ENCODE results near the gene CDK2AP2.
A peak's percentile ranks its signal among the peaks of the same experiment; 100 is the strongest.
"Not testable (repeated sequence)": the region's sequence is repeated elsewhere in the genome, so short reads cannot be mapped to it uniquely, and the experiment has no call there.

The CDK2AP2 gene

GRCh38 chr11:67523556-67524479 lies 15.9 kb upstream of the CDK2AP2 start:
- no peak for DNase-seq

DNA sequence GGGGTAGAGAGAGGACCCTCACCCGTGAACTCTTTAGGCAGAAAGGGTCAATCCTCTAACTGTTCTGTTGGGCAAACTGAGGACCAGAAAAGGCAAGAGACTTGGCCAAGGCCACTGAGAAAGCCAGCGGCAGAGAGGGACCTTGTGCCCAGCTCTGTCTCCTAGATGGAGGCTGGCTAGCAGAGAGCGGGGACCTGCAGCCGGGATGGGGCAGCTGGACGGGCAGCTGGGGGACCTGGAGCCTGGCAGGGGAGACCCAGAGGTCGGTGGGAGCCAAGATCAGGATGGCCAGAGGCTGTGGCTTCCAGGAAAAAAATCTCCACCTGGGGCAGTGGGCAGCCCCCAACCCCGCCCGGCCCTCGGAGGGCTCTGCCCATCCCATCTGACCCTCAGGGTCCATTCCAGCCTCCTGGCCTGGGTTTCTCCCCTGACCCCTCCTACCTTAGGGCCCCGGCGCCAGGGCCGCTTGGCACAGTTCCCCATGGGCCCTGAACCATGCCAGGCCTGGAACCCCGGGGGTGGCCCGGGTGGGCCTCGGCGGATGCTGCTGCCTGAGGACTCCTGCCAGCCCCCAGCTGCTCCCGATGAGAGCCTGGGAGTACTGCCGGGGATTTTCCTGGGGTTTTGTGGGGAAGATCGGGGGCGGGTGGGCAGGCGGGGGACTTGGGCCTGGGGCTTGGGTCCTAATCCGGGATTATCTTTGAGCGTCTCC lies 15.0 kb upstream of the CDK2AP2 start, which contains the start of gene CABP2:
CABP2 (minus strand) TSS at position 603 of the 712 bp plus-strand sequence; CDS start at position 483, 120 bp downstream.
- no peak for DNase-seq

DNA sequence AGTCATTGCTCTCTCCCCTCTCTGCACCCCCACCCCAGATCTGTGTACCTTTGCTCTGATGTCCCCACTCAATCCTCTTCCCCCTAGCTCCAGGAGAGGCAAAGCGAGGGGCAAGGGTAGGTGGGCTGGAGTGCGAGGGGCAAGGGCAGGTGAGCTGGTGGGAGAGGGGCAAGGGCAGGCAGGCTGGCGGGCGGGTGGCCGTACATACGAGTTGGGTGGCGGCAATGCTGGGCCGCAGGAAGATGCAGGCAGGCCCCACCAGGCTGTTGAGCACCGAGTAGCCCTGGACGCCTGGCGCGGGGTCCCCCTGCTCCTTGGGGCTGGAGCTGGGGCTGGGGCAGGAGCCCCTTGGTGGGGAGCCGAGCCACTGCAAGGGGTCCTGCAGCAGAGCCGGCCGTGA lies 14.4 kb upstream of the CDK2AP2 start:
- no peak for DNase-seq

DNA sequence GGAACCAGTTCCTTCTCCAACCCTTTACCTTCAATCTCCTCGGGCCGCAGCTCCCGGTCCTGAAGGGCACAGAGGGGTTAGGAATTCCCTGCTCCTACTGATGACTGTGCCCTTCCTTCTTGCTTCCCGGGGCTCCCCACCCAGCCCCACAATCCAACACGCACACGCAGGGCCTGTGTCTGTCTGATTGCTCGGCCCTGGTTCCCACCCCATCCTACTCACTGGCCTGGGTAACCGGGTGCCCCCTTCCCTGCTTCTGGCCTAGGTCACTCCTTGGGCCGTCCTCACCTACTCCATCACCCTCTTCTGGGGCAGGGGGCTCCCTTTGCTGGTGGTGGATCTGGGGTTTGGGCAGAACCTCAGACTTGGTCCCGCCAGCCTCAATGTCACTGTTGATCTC lies 14.0 kb upstream of the CDK2AP2 start:
- no peak for DNase-seq

GRCh38 chr11:67520856-67521824 lies 13.2 kb upstream of the CDK2AP2 start:
- no peak for DNase-seq

DNA sequence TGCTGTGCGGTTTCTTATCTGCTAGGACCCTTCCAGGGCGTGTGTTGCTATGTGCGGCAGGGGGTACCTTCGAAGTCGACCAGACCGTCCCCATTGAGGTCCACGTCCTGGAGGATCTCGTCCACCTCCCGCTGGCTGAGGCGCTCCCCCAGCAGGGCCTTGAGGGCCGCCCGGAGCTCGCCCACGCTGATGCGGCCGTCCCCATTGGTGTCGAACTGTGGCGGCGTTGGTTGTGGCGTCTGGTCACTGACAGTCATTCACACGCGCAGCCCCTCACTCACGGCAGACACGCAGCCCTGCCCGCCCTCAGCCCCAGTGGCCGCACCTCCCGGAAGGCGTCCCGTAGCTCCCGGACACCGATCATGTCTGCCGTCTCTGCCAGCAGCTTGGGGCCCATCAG lies 11.8 kb upstream of the CDK2AP2 start:
- DNase-seq: no peak

GRCh38 chr11:67517784-67518552 lies 10.0 kb upstream of the CDK2AP2 start:
- DNase-seq: no peak

DNA sequence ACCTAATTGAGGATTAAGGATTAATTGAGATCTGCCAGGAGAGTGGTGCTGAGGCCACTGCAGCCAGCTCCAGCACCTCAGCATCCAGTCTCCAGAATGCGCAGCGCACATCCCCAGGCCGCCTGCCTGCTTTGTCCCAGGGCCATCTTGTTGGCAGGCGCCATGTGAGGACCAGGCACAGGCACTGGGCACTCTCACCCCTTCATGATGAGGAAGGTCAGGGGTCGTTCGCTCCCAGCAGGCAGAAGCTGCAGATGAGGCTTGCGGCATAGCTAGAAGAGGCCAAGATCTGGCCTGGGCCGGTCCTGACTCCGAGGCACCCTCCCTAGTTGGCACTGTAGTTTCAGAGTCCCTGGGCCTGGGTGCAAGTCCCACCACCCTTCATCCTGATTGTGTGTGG lies 8.8 kb upstream of the CDK2AP2 start:
- no peak for DNase-seq

DNA sequence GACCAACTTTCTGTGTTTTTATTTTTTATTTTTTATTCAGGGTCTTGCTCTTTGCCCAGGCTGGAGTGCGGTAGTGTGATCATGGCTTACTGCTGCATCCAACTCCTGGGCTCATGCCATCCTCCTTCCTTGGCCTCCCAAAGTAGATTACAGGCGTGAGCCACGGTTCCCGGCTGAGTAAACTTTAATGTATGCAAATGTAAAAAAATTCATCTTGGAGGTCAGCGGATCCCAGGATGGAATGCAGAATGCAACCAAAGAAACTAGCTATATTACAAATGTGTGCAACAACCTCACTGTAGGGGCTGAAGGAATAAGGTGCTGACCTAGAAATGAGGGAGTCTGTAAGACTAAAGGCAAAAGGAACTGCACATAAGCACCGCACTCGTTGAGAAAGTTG lies 6.2 kb upstream of the CDK2AP2 start:
- no peak for DNase-seq

GRCh38 chr11:67511558-67511957 lies 3.6 kb upstream of the CDK2AP2 start:
- DNase-seq: not testable (repeated sequence)

DNA sequence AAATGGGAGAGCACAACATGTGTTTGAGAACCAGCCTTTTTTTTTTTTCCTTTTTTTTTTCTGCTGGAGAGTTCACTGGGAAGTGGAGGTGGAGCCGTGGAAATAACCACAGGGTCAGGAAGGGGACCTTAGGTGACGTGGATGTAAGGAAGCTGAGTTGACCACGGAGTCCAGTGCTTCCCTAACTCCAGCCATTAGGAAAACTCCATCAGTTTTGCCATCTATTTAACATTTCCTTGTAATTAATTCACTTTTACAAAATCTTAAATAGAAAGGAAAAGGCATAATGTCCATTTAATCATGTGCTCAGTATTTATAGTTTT lies 2.0 kb upstream of the CDK2AP2 start:
- DNase-seq: no peak

GRCh38 chr11:67508486-67509121 lies 642 bp upstream of the CDK2AP2 start:
- DNase-seq: peak; percentile 95

DNA sequence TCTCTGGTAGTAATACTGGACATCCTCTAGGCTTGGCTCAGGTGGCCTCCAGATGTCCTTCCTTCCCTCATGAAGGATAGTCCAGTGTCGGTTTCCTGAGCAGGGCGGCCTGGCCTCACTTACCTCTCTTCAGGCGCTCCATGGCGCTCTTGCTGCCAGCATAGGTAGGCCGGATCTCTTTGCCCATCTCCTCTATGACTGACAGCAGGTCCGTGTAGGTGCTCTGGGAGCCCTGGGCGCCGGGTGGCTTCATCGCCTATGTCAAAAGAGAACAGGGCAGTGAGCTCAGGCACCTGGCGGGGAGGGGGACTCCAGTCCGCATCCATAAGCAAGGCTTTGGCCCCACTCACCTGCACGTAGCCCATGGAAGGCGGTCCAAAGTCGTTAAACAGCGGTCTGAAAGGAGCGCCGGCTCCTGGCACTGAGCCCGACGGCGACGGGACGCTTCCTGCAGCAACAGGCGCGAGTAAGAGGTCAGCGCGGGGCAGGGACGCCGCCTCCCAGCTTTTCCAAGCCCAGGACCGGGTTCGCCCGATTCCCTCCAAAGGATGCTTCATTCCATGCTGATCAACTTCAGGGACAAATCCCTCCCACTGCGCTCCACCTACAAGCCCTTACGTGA lies 609 bp downstream of the CDK2AP2 start:
- DNase-seq: no peak

DNA sequence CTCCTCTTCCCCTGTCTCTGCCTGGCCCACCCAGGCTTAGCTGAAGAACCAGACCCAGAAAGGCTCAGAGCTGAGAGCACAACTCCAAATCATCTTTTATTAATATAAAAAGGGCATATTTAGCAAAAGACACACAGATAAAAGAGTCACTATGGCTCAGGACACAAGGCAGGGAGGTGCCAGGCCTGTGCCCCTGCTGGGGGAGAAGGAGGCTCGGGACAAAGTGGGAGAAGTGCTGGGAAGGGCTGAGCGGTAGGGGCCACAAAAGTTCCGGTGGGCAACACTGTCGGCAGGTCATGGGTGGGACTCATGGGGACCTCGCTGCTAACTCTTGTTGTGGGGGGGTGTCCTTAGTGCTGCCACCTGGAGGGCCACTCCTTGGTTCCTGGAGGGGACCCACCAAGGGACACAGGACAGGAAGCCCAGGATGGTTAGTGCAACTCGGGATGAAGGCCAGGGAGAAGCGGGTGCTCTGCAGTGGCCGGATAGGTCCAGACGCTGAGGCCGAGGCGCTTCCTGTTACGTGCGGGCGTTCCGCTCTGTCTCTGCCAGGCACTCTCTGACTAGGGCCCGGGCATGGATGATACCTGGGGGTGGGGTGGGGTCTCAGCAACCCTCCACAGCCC lies 1.4 kb downstream of the CDK2AP2 start:
- DNase-seq: no peak

- DNase-seq: peak; percentile 84
These were observed 2.2 kb downstream of the CDK2AP2 start for GRCh38 chr11:67505605-67506396.

DNA sequence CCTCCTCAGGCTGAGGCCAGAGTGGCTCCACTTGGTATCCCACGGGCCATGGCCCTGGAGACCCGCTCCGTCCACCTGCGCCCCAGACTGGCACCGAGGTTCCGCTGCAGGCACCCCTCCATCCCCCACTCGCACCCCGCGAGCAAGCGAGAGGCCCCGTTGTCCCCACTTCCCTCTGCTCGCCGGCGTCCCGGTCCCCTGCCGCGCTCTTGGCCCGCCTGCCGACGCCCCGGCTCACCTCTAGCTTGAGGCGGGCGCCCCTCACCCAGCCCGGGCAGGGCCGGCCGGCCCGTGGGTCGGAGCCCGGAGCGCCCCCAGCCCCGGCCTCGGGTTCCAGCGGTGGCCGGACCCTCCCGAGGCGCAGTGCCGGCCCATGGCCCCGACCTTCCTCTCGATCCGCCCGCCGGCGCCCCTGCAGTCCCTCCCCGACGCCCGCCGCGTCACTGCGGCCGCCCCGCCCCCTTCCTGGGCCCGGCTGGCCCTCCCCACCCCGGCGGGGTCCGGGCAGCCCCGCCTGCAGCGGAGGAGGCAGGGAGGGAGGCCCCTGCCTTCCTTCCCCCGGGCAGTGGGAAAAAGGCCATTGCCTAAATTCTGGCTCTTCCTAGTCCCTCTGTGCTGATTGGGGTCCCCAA lies 2.9 kb downstream of the CDK2AP2 start, which contains the start of gene PITPNM1:
PITPNM1 (minus strand) TSS at position 414 of the 632 bp plus-strand sequence. CDS start 1,183 bp downstream, outside the sequence.
- peak; percentile 24 for DNase-seq

DNA sequence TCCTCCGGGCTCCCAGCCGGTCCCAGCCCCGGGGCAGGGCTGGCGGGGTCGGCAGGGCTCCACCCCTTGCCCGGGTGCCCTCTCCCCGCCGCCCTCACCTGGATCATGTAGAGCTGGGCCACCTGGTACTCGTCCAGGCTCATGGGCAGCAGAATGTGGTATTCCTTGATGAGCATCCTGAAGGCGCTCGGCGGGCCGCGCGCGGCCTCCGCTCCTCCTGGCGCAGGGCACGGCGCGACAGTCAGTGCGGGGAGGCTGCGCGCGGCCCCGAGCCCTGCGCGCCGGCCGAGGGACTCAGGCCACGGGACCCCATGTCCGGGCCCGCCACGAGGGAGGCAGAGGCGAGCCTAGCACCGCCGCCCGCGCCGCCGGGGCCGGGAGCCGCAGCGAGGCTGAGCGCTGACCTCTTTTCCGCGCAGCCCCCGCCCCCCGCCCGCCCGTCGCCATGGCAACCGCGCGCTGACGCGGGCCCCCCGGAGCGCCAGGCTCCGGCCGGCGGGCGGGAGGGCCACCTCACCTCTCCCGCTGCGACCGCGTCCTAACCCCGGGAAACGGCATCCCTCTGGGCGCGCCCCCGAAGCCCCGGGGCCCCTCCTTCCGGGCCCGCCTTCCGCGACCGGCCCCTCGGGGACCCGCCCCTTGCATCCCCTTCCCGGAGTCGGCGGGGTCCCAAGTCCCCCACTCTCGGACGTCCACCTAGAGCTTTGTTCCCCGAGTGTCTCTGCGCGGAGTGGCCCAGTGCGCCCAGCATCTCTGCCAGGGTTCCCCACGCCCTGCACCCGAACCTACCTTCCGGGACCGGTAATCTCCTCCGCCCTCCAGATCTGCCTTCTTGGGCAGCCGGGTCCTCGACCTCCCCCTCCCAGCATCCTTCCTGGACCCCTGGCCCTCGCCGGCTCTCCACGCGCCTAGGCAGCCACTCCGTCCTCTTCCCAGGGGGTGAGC lies 3.7 kb downstream of the CDK2AP2 start:
- DNase-seq: no peak

Measured in DMS79 treated with DMSO at 0.1 percent for 48 hours (cell line).